Ishikawa (cell line): Measurements from ENCODE around the gene GABRD.

Source experiments
- CREB1 ChIP-seq: IDR thresholded peaks from 2 replicates; pipeline ENCODE4 v1.6.1; 2012; ENCODE audit warnings: low read depth
- EGR1 ChIP-seq: IDR thresholded peaks from 2 replicates; pipeline ENCODE4 v1.6.1; 2012
- EP300 ChIP-seq: IDR thresholded peaks from 2 replicates; pipeline ENCODE4 v1.6.1; 2012; ENCODE audit warnings: borderline replicate concordance
- FOXM1 ChIP-seq: IDR thresholded peaks from 2 replicates; pipeline ENCODE4 v1.6.1; 2012; ENCODE audit warnings: low read depth, borderline replicate concordance
- MAX ChIP-seq: IDR thresholded peaks from 2 replicates; pipeline ENCODE4 v1.6.1; 2012
- NFIC ChIP-seq: IDR thresholded peaks from 2 replicates; pipeline ENCODE4 v1.6.1; 2012
- RAD21 ChIP-seq: IDR thresholded peaks from 2 replicates; pipeline ENCODE4 v1.6.1; 2012; ENCODE audit warnings: low read depth
- REST ChIP-seq: IDR thresholded peaks from 2 replicates; pipeline ENCODE4 v1.6.1; 2012; ENCODE audit warnings: low read depth, mild to moderate bottlenecking
- TAF1 ChIP-seq: IDR thresholded peaks from 2 replicates; pipeline ENCODE4 v1.6.1; 2012; ENCODE audit warnings: low read depth, mild to moderate bottlenecking
- TCF12 ChIP-seq: IDR thresholded peaks from 2 replicates; pipeline ENCODE4 v1.6.1; 2012; ENCODE audit warnings: low read depth
- TEAD4 ChIP-seq: IDR thresholded peaks from 2 replicates; pipeline ENCODE4 v1.6.1; 2012
- USF1 ChIP-seq: IDR thresholded peaks from 2 replicates; pipeline ENCODE4 v1.6.1; 2012
- YY1 ChIP-seq: IDR thresholded peaks from 2 replicates; pipeline ENCODE4 v1.6.1; 2012; ENCODE audit warnings: low read depth
- ZBTB7A ChIP-seq: IDR thresholded peaks from 2 replicates; pipeline ENCODE4 v1.6.1; 2012; ENCODE audit warnings: low read depth

GRCh38 chr1:2079396-2080085 lies 60.4 kb downstream of the GABRD start:
- no peak for TF ChIP-seq RAD21
- TF ChIP-seq USF1, result no peak
- TF ChIP-seq CREB1, result no peak
- TF ChIP-seq FOXM1, result no peak
- TF ChIP-seq MAX, result no peak
- no peak for TF ChIP-seq REST
- TF ChIP-seq EGR1, result no peak
- TF ChIP-seq EP300, result no peak
- no peak for TF ChIP-seq TAF1
- no peak for TF ChIP-seq TCF12
- no peak for TF ChIP-seq ZBTB7A
- no peak for TF ChIP-seq TEAD4
- no peak for TF ChIP-seq YY1
- no peak for TF ChIP-seq NFIC
